ENCODE data around the gene PKHD1.

PKHD1 gene

GRCh38 chr6:51830666-51831065 is 256.7 kb downstream of the PKHD1 start:
- no peaks in the 10 kb centered on the region for H3K27me3 ChIP-seq (ENCODE audit: control insufficient read depth in 2 of 2, insufficient read depth in 2 of 2, low read length in 2 of 2)
- H3K36me3 ChIP-seq (ENCODE audit: control insufficient read depth in 2 of 2, insufficient read depth in 2 of 2, low read length in 2 of 2), result no peaks in the 10 kb centered on the region
- H3K4me1 ChIP-seq (ENCODE audit: control insufficient read depth in 2 of 2, insufficient read depth in 2 of 2, low read length in 2 of 2), result no peaks in the 10 kb centered on the region
- H3K27ac ChIP-seq (ENCODE audit: low read depth in 2 of 2, low read length in 2 of 2), result no peak overlapping the region
- H3K4me3 ChIP-seq (ENCODE audit: low read length in 2 of 2), result no peak overlapping the region
- H3K9me3 ChIP-seq (ENCODE audit: control insufficient read depth in 2 of 2, low read length in 2 of 2), result no peaks in the 10 kb centered on the region
- no peak overlapping the region for H3K9ac ChIP-seq (ENCODE audit: low read depth in 1 of 2, low read length in 2 of 2)

GRCh38 chr6:51827580-51827979 is 259.8 kb downstream of the PKHD1 start:
- Histone ChIP-seq H3K9ac (ENCODE audit: low read depth in 1 of 2, low read length in 2 of 2) (no peak overlapping the region), H3K4me3 (ENCODE audit: low read length in 2 of 2) (no peak overlapping the region), H3K9me3 (ENCODE audit: control insufficient read depth in 2 of 2, low read length in 2 of 2) (no peaks in the 10 kb centered on the region), H3K27ac (ENCODE audit: low read depth in 2 of 2, low read length in 2 of 2) (no peak overlapping the region), H3K4me1 (ENCODE audit: control insufficient read depth in 2 of 2, insufficient read depth in 2 of 2, low read length in 2 of 2) (no peaks in the 10 kb centered on the region), H3K36me3 (ENCODE audit: control insufficient read depth in 2 of 2, insufficient read depth in 2 of 2, low read length in 2 of 2) (no peaks in the 10 kb centered on the region), H3K27me3 (ENCODE audit: control insufficient read depth in 2 of 2, insufficient read depth in 2 of 2, low read length in 2 of 2) (no peaks in the 10 kb centered on the region)

- Histone ChIP-seq H3K36me3 (ENCODE audit: control insufficient read depth in 2 of 2, insufficient read depth in 2 of 2, low read length in 2 of 2) (no peaks in the 10 kb centered on the region), H3K4me1 (ENCODE audit: control insufficient read depth in 2 of 2, insufficient read depth in 2 of 2, low read length in 2 of 2) (no peaks in the 10 kb centered on the region), H3K27ac (ENCODE audit: low read depth in 2 of 2, low read length in 2 of 2) (no peak overlapping the region), H3K9me3 (ENCODE audit: control insufficient read depth in 2 of 2, low read length in 2 of 2) (no peaks in the 10 kb centered on the region), H3K4me3 (ENCODE audit: low read length in 2 of 2) (no peak overlapping the region), H3K27me3 (ENCODE audit: control insufficient read depth in 2 of 2, insufficient read depth in 2 of 2, low read length in 2 of 2) (no peaks in the 10 kb centered on the region), H3K9ac (ENCODE audit: low read depth in 1 of 2, low read length in 2 of 2) (no peak overlapping the region)
Measured at GRCh38 chr6:51824940-51825339, 262.5 kb downstream of the PKHD1 start.

GRCh38 chr6:51820555-51820954 is 266.9 kb downstream of the PKHD1 start:
- H3K4me1 ChIP-seq (ENCODE audit: control insufficient read depth in 2 of 2, insufficient read depth in 2 of 2, low read length in 2 of 2), result no peaks in the 10 kb centered on the region
- no peaks in the 10 kb centered on the region for H3K27me3 ChIP-seq (ENCODE audit: control insufficient read depth in 2 of 2, insufficient read depth in 2 of 2, low read length in 2 of 2)
- no peaks in the 10 kb centered on the region for H3K9me3 ChIP-seq (ENCODE audit: control insufficient read depth in 2 of 2, low read length in 2 of 2)
- H3K9ac ChIP-seq (ENCODE audit: low read depth in 1 of 2, low read length in 2 of 2), result no peak overlapping the region
- H3K36me3 ChIP-seq (ENCODE audit: control insufficient read depth in 2 of 2, insufficient read depth in 2 of 2, low read length in 2 of 2), result no peaks in the 10 kb centered on the region
- no peak overlapping the region for H3K27ac ChIP-seq (ENCODE audit: low read depth in 2 of 2, low read length in 2 of 2)
- H3K4me3 ChIP-seq (ENCODE audit: low read length in 2 of 2), result no peak overlapping the region

GRCh38 chr6:51818520-51819022 is 268.8 kb downstream of the PKHD1 start:
- H3K4me3 ChIP-seq (ENCODE audit: low read length in 2 of 2), result no peak overlapping the region
- no peaks in the 10 kb centered on the region for H3K36me3 ChIP-seq (ENCODE audit: control insufficient read depth in 2 of 2, insufficient read depth in 2 of 2, low read length in 2 of 2)
- no peaks in the 10 kb centered on the region for H3K4me1 ChIP-seq (ENCODE audit: control insufficient read depth in 2 of 2, insufficient read depth in 2 of 2, low read length in 2 of 2)
- H3K27ac ChIP-seq (ENCODE audit: low read depth in 2 of 2, low read length in 2 of 2), result no peak overlapping the region
- no peak overlapping the region for H3K9ac ChIP-seq (ENCODE audit: low read depth in 1 of 2, low read length in 2 of 2)
- no peaks in the 10 kb centered on the region for H3K9me3 ChIP-seq (ENCODE audit: control insufficient read depth in 2 of 2, low read length in 2 of 2)
- H3K27me3 ChIP-seq (ENCODE audit: control insufficient read depth in 2 of 2, insufficient read depth in 2 of 2, low read length in 2 of 2), result no peaks in the 10 kb centered on the region

- no peak overlapping the region for H3K27ac ChIP-seq (ENCODE audit: low read depth in 2 of 2, low read length in 2 of 2)
- H3K4me1 ChIP-seq (ENCODE audit: control insufficient read depth in 2 of 2, insufficient read depth in 2 of 2, low read length in 2 of 2), result no peaks in the 10 kb centered on the region
- H3K4me3 ChIP-seq (ENCODE audit: low read length in 2 of 2), result no peak overlapping the region
- H3K27me3 ChIP-seq (ENCODE audit: control insufficient read depth in 2 of 2, insufficient read depth in 2 of 2, low read length in 2 of 2), result no peaks in the 10 kb centered on the region
- H3K9me3 ChIP-seq (ENCODE audit: control insufficient read depth in 2 of 2, low read length in 2 of 2), result no peaks in the 10 kb centered on the region
- H3K9ac ChIP-seq (ENCODE audit: low read depth in 1 of 2, low read length in 2 of 2), result no peak overlapping the region
- no peaks in the 10 kb centered on the region for H3K36me3 ChIP-seq (ENCODE audit: control insufficient read depth in 2 of 2, insufficient read depth in 2 of 2, low read length in 2 of 2)
Measured at GRCh38 chr6:51817832-51818231, 269.6 kb downstream of the PKHD1 start.

- H3K4me1 ChIP-seq (ENCODE audit: control insufficient read depth in 2 of 2, insufficient read depth in 2 of 2, low read length in 2 of 2), result no peaks in the 10 kb centered on the region
- H3K9me3 ChIP-seq (ENCODE audit: control insufficient read depth in 2 of 2, low read length in 2 of 2), result no peaks in the 10 kb centered on the region
- H3K36me3 ChIP-seq (ENCODE audit: control insufficient read depth in 2 of 2, insufficient read depth in 2 of 2, low read length in 2 of 2), result no peaks in the 10 kb centered on the region
- H3K9ac ChIP-seq (ENCODE audit: low read depth in 1 of 2, low read length in 2 of 2), result no peak overlapping the region
- no peak overlapping the region for H3K27ac ChIP-seq (ENCODE audit: low read depth in 2 of 2, low read length in 2 of 2)
- H3K4me3 ChIP-seq (ENCODE audit: low read length in 2 of 2), result no peak overlapping the region
- no peaks in the 10 kb centered on the region for H3K27me3 ChIP-seq (ENCODE audit: control insufficient read depth in 2 of 2, insufficient read depth in 2 of 2, low read length in 2 of 2)
Measured at GRCh38 chr6:51814418-51814817, 273.0 kb downstream of the PKHD1 start.

GRCh38 chr6:51813904-51814303 is 273.5 kb downstream of the PKHD1 start:
- no peak overlapping the region for H3K27ac ChIP-seq (ENCODE audit: low read depth in 2 of 2, low read length in 2 of 2)
- no peaks in the 10 kb centered on the region for H3K4me1 ChIP-seq (ENCODE audit: control insufficient read depth in 2 of 2, insufficient read depth in 2 of 2, low read length in 2 of 2)
- no peaks in the 10 kb centered on the region for H3K36me3 ChIP-seq (ENCODE audit: control insufficient read depth in 2 of 2, insufficient read depth in 2 of 2, low read length in 2 of 2)
- H3K4me3 ChIP-seq (ENCODE audit: low read length in 2 of 2), result no peak overlapping the region
- no peaks in the 10 kb centered on the region for H3K9me3 ChIP-seq (ENCODE audit: control insufficient read depth in 2 of 2, low read length in 2 of 2)
- H3K27me3 ChIP-seq (ENCODE audit: control insufficient read depth in 2 of 2, insufficient read depth in 2 of 2, low read length in 2 of 2), result no peaks in the 10 kb centered on the region
- no peak overlapping the region for H3K9ac ChIP-seq (ENCODE audit: low read depth in 1 of 2, low read length in 2 of 2)

GRCh38 chr6:51812231-51812630 is 275.2 kb downstream of the PKHD1 start:
- no peak overlapping the region for H3K27ac ChIP-seq (ENCODE audit: low read depth in 2 of 2, low read length in 2 of 2)
- no peak overlapping the region for H3K4me3 ChIP-seq (ENCODE audit: low read length in 2 of 2)
- no peaks in the 10 kb centered on the region for H3K27me3 ChIP-seq (ENCODE audit: control insufficient read depth in 2 of 2, insufficient read depth in 2 of 2, low read length in 2 of 2)
- H3K9ac ChIP-seq (ENCODE audit: low read depth in 1 of 2, low read length in 2 of 2), result no peak overlapping the region
- no peaks in the 10 kb centered on the region for H3K4me1 ChIP-seq (ENCODE audit: control insufficient read depth in 2 of 2, insufficient read depth in 2 of 2, low read length in 2 of 2)
- no peaks in the 10 kb centered on the region for H3K36me3 ChIP-seq (ENCODE audit: control insufficient read depth in 2 of 2, insufficient read depth in 2 of 2, low read length in 2 of 2)
- H3K9me3 ChIP-seq (ENCODE audit: control insufficient read depth in 2 of 2, low read length in 2 of 2), result no peaks in the 10 kb centered on the region

GRCh38 chr6:51805517-51805916 is 281.9 kb downstream of the PKHD1 start:
- no peak overlapping the region for H3K4me3 ChIP-seq (ENCODE audit: low read length in 2 of 2)
- no peaks in the 10 kb centered on the region for H3K4me1 ChIP-seq (ENCODE audit: control insufficient read depth in 2 of 2, insufficient read depth in 2 of 2, low read length in 2 of 2)

GRCh38 chr6:51800603-51801002 is 286.8 kb downstream of the PKHD1 start:
- Histone ChIP-seq H3K4me3 (ENCODE audit: low read length in 2 of 2) (no peak overlapping the region), H3K27me3 (ENCODE audit: control insufficient read depth in 2 of 2, insufficient read depth in 2 of 2, low read length in 2 of 2) (no peaks in the 10 kb centered on the region), H3K4me1 (ENCODE audit: control insufficient read depth in 2 of 2, insufficient read depth in 2 of 2, low read length in 2 of 2) (no peaks in the 10 kb centered on the region), H3K36me3 (ENCODE audit: control insufficient read depth in 2 of 2, insufficient read depth in 2 of 2, low read length in 2 of 2) (no peaks in the 10 kb centered on the region), H3K9ac (ENCODE audit: low read depth in 1 of 2, low read length in 2 of 2) (no peak overlapping the region), H3K27ac (ENCODE audit: low read depth in 2 of 2, low read length in 2 of 2) (no peak overlapping the region), H3K9me3 (ENCODE audit: control insufficient read depth in 2 of 2, low read length in 2 of 2) (no peaks in the 10 kb centered on the region)

More at GRCh38 chr6:51805517-51805916, 281.9 kb downstream of the PKHD1 start:
- Histone ChIP-seq H3K9ac (ENCODE audit: low read depth in 1 of 2, low read length in 2 of 2) (no peak overlapping the region), H3K27me3 (ENCODE audit: control insufficient read depth in 2 of 2, insufficient read depth in 2 of 2, low read length in 2 of 2) (no peaks in the 10 kb centered on the region), H3K27ac (ENCODE audit: low read depth in 2 of 2, low read length in 2 of 2) (no peak overlapping the region), H3K9me3 (ENCODE audit: control insufficient read depth in 2 of 2, low read length in 2 of 2) (no peaks in the 10 kb centered on the region), H3K36me3 (ENCODE audit: control insufficient read depth in 2 of 2, insufficient read depth in 2 of 2, low read length in 2 of 2) (no peaks in the 10 kb centered on the region)
